ENCODE measurements around the gene HPN. TPM values are rescaled to one million over a fixed set of nuclear protein-coding genes. Genes with fewer than 3 reads are reported as not detected.

Gene HPN
- total and polyA plus RNA-seq, 2 experiments from 2014 or later = 150 to 241 TPM

GRCh38 chr19:35114353-35115176 is 73.0 kb downstream of the HPN start:
- no peaks in the 10 kb centered on the region for H3K9me2 ChIP-seq (replicated peaks; ENCODE audit: insufficient read depth)
- H3K4me1 ChIP-seq (ENCODE audit: insufficient read depth) = peaks cover 5% of the 10 kb centered on the region
- TF ChIP-seq CTCF (IDR thresholded peaks at IDR 0.05; ENCODE audit: poor library complexity) (peak; percentile 96), EZH2 (IDR thresholded peaks at IDR 0.05; ENCODE audit: borderline replicate concordance) (no peak)
- H3K4me2 ChIP-seq = peak overlapping the region; percentile 75
- no peaks in the 10 kb centered on the region for H3K9me3 ChIP-seq (ENCODE audit: low read depth)
- no peaks in the 10 kb centered on the region for H3K27me3 ChIP-seq
- no peak overlapping the region for H3K4me3 ChIP-seq
- H2AFZ ChIP-seq = peak overlapping the region; percentile 34
- no peaks in the 10 kb centered on the region for H3K36me3 ChIP-seq (replicated peaks; ENCODE audit: insufficient read depth, low read depth)
- H3K79me2 ChIP-seq = peaks cover 17% of the 10 kb centered on the region
- DNase-seq (ENCODE audit: low spot score) = peak; percentile 81
- WGBS (ENCODE audit: low lambda C conversion rate, missing lambda C conversion rate) = 23% methylated on average over 23 of the region's 23 CpGs
- peak overlapping the region; percentile 94 for H3K27ac ChIP-seq
- no peaks in the 10 kb centered on the region for H4K20me1 ChIP-seq (ENCODE audit: insufficient read depth, poor library complexity, severe bottlenecking)

- Histone ChIP-seq H4K20me1 (ENCODE audit: insufficient read depth, poor library complexity, severe bottlenecking) (no peaks in the 10 kb centered on the region), H3K9me3 (ENCODE audit: low read depth) (no peaks in the 10 kb centered on the region), H2AFZ (peak within 1 kb of the TSS; percentile 34), H3K9me2 (replicated peaks; ENCODE audit: insufficient read depth) (no peaks in the 10 kb centered on the region), H3K4me3 (peak within 1 kb of the TSS; percentile 62), H3K27me3 (no peaks in the 10 kb centered on the region), H3K36me3 (replicated peaks; ENCODE audit: insufficient read depth, low read depth) (no peaks in the 10 kb centered on the region), H3K4me1 (ENCODE audit: insufficient read depth) (peaks cover 7% of the 10 kb centered on the region), H3K4me2 (peak within 1 kb of the TSS; percentile 75), H3K79me2 (peaks cover 17% of the 10 kb centered on the region), H3K27ac (peak within 1 kb of the TSS; percentile 94)
- no peak for DNase-seq (ENCODE audit: low spot score)
- WGBS (ENCODE audit: low lambda C conversion rate, missing lambda C conversion rate) = 86% methylated on average over 8 of the region's 14 CpGs
- TF ChIP-seq EZH2phosphoT487 (IDR thresholded peaks at IDR 0.05; ENCODE audit: low read depth, severe bottlenecking, unreplicated experiment) = no peak
These were observed 73.8 kb downstream of the HPN start, which contains the start of gene FXYD3 for GRCh38 chr19:35115177-35115951. Gene FXYD3, plus strand, starts transcription at chr19:35115823. Its CDS starts 3,554 bp downstream, at chr19:35119377.

Other genes with a start within 250 kb of the HPN start
- 3.0 and 3.2 TPM in 2 replicates for gene ZNF30, start 114.8 kb upstream of the HPN start, total RNA-seq
- 1.1 and 1.2 TPM in 2 replicates for gene ZNF30, start 114.8 kb upstream of the HPN start, polyA plus RNA-seq
- 9.5 and 10.6 TPM in 2 replicates for gene ZNF792, start 77.5 kb upstream of the HPN start, total RNA-seq
- 3.5 and 3.6 TPM in 2 replicates for gene ZNF792, start 77.5 kb upstream of the HPN start, polyA plus RNA-seq
- gene GRAMD1A, start 41.4 kb upstream of the HPN start, total RNA-seq = 34.8 and 35.4 TPM in 2 replicates
- gene GRAMD1A, start 41.4 kb upstream of the HPN start, polyA plus RNA-seq = 80.2 and 92.4 TPM in 2 replicates
- 0.20 and 0.60 TPM in 2 replicates for gene SCN1B, start 11.3 kb upstream of the HPN start, total RNA-seq
- gene SCN1B, start 11.3 kb upstream of the HPN start, polyA plus RNA-seq = 2.5 and 3.1 TPM in 2 replicates
- 225 and 235 TPM in 2 replicates for gene FXYD3, start 74.1 kb downstream of the HPN start, total RNA-seq
- 491 and 542 TPM in 2 replicates for gene FXYD3, start 74.1 kb downstream of the HPN start, polyA plus RNA-seq
- 2.4 and 6.3 TPM in 2 replicates for gene LGI4, start 93.3 kb downstream of the HPN start, total RNA-seq
- gene LGI4, start 93.3 kb downstream of the HPN start, polyA plus RNA-seq = 5.2 and 8.8 TPM in 2 replicates
- 2.9 and 7.5 TPM in 2 replicates for gene FXYD1, start 97.1 kb downstream of the HPN start, total RNA-seq
- gene FXYD1, start 97.1 kb downstream of the HPN start, polyA plus RNA-seq = 18.5 and 22.0 TPM in 2 replicates
- 0.27 TPM in 1 of 2 replicates, not detected in the other for gene FXYD7, start 101.5 kb downstream of the HPN start, total RNA-seq
- 0.22 and 0.46 TPM in 2 replicates for gene FXYD7, start 101.5 kb downstream of the HPN start, polyA plus RNA-seq
- 36.4 and 42.8 TPM in 2 replicates for gene FXYD5, start 113.0 kb downstream of the HPN start, total RNA-seq
- 81.1 and 90.2 TPM in 2 replicates for gene FXYD5, start 113.0 kb downstream of the HPN start, polyA plus RNA-seq
- gene FAM187B, start 187.0 kb downstream of the HPN start, total RNA-seq = 0.56 TPM in 1 of 2 replicates, not detected in the other
- gene FAM187B, start 187.0 kb downstream of the HPN start, polyA plus RNA-seq = not detected in 2 replicates
- 89.9 and 113 TPM in 2 replicates for gene LSR, start 207.3 kb downstream of the HPN start, total RNA-seq
- gene LSR, start 207.3 kb downstream of the HPN start, polyA plus RNA-seq = 255 and 296 TPM in 2 replicates
- gene USF2, start 227.2 kb downstream of the HPN start, total RNA-seq = 55.6 and 61.4 TPM in 2 replicates
- 30.2 and 35.0 TPM in 2 replicates for gene USF2, start 227.2 kb downstream of the HPN start, polyA plus RNA-seq
- gene HAMP, start 240.8 kb downstream of the HPN start, total RNA-seq = 5.1 and 7.0 TPM in 2 replicates
- 49.3 and 55.8 TPM in 2 replicates for gene HAMP, start 240.8 kb downstream of the HPN start, polyA plus RNA-seq